ENCODE results near the gene MOSMO. TPM values are rescaled to one million over a fixed set of nuclear protein-coding genes. Genes with fewer than 3 reads are reported as not detected.

Gene MOSMO
- total and polyA plus RNA-seq, 10 of the 15 experiments (the other 5 are each of a cell fraction or from before 2014, with no cell fraction given): 1.7 to 26.7 (median 12.2) TPM

- TF ChIP-seq NKRF (conservative IDR thresholded peaks at IDR 0.05): no peak
- 0 out of 2 replicates have a peak, but pooled peaks have one; percentile 55 for TF ChIP-seq NBN (IDR thresholded peaks at IDR 0.05)
- TF ChIP-seq RAD21 (IDR thresholded peaks at IDR 0.05; ENCODE audit: insufficient read depth, low read depth, low read length): peak; percentile 69
- TF ChIP-seq SP1 (IDR thresholded peaks at IDR 0.05; ENCODE audit: low read depth, low read length): no peak
- peak; percentile 38 for TF ChIP-seq PKNOX1 (IDR thresholded peaks at IDR 0.05)
- no peak for TF ChIP-seq PAX8 (IDR thresholded peaks at IDR 0.05)
Measured at GRCh38 chr16:22098405-22099255, 90.7 kb downstream of the MOSMO start (continued).

GRCh38 chr16:22099256-22099975, 91.5 kb downstream of the MOSMO start:
- ChIA-PET CTCF (interaction anchor here (0.6 to 5.0 kb wide), 46 partner anchors 8 to 442 kb away, joined by 3 to 58 read pairs (median 6); partner anchors contain the start of genes MOSMO, PDZD9, UQCRC2 and VWA3A), POLR2A (interaction anchor here (0.7 to 1.0 kb wide), 2 partner anchors 15 to 22 kb away, joined by 4 read pairs; no protein-coding TSS in a partner anchor), RAD21 (ENCODE audit: unreplicated experiment) (interaction anchor here (0.5 to 2.6 kb wide), 18 partner anchors 9 to 454 kb away, joined by 3 to 35 read pairs (median 4); partner anchors contain the start of genes PDZD9 and UQCRC2), SMC1A (ENCODE audit: uncharacterized antibody, unreplicated experiment) (interaction anchor here (0.6 to 7.0 kb wide), 27 partner anchors 10 to 173 kb away, joined by 3 to 39 read pairs (median 4); partner anchors contain the start of gene UQCRC2)
- Histone ChIP-seq H2AFZ (ENCODE audit: control insufficient read depth, low read depth, low read length) (no peak overlapping the region), H3K4me1 (ENCODE audit: control insufficient read depth, insufficient read depth, low read length) (no peaks in the 10 kb centered on the region), H4K20me1 (ENCODE audit: control insufficient read depth, insufficient read depth) (no peaks in the 10 kb centered on the region), H3K27ac (ENCODE audit: control insufficient read depth, insufficient read depth) (no peak overlapping the region), H3K9ac (ENCODE audit: control insufficient read depth, insufficient read depth, low read length) (no peak overlapping the region), H3K4me3 (no peak overlapping the region), H3K79me2 (ENCODE audit: control insufficient read depth, insufficient read depth, low read length) (no peaks in the 10 kb centered on the region), H3K36me3 (ENCODE audit: control insufficient read depth in 2 of 2, insufficient read depth in 2 of 2, low read length in 1 of 2) (no peaks in the 10 kb centered on the region), H3K27me3 (replicated peaks in 1 of 2; ENCODE audit: control insufficient read depth in 2 of 2, insufficient read depth in 2 of 2, low read length in 1 of 2) (no peaks in the 10 kb centered on the region; a peak in 1 of 4 replicates), H3K9me3 (replicated peaks; ENCODE audit: control insufficient read depth, insufficient read depth, low read length) (no peaks in the 10 kb centered on the region), H3K4me2 (ENCODE audit: control insufficient read depth, insufficient read depth) (no peak overlapping the region)
- ATAC-seq (no peak), DNase-seq (ENCODE audit: low read depth, low spot score) (no peak), FAIRE-seq (no peak)
- BruUV-seq (replicated peaks): no TSS peak
- WGBS (ENCODE audit: insufficient coverage, insufficient replicate concordance, low lambda C conversion rate, missing lambda C conversion rate): 53% methylated on average over 9 of the region's 9 CpGs
- intact Hi-C loops (cut with micrococcal nuclease; ENCODE audit: unreplicated experiment) (loop anchor here (1.0 kb wide), 2 partner anchors 89 to 98 kb away; partner anchors contain the start of gene PDZD9), in situ Hi-C loops (cut with MboI) (no loop called here)
- TF ChIP-seq ATF7 (IDR thresholded peaks at IDR 0.05; ENCODE audit: low read depth) (no peak), USF1 (IDR thresholded peaks at IDR 0.05; ENCODE audit: borderline replicate concordance, extremely low read length, insufficient read depth, low read depth, low read length) (no peak), CREB1 (IDR thresholded peaks at IDR 0.05; ENCODE audit: low read depth) (no peak), POLR2A (IDR thresholded peaks at IDR 0.05; ENCODE audit: low read depth, low read length) (no peak), MEF2B (IDR thresholded peaks at IDR 0.05; ENCODE audit: partially characterized antibody, poor library complexity, severe bottlenecking) (no peak), NR2C2 (IDR thresholded peaks at IDR 0.05; ENCODE audit: borderline replicate concordance, control insufficient read depth, insufficient read length, low read depth) (no peak), ETV6 (conservative IDR thresholded peaks at IDR 0.05 in 1 of 2, IDR thresholded peaks at IDR 0.05 in 1 of 2; ENCODE audit: borderline replicate concordance in 1 of 2, low read depth in 1 of 2) (no peak), ZNF24 (IDR thresholded peaks at IDR 0.05) (no peak), IRF3 (IDR thresholded peaks at IDR 0.05) (no peak)
